Muscle layer of duodenum (tissue), 2 donors: Measurements from ENCODE around the gene PCSK4.
"Not testable (repeated sequence)": the region's sequence is repeated elsewhere in the genome, so short reads cannot be mapped to it uniquely, and the experiment has no call there.

Experiments
- H3K27ac ChIP-seq: one replicate; pipeline ENCODE4 v1.7.0; 2013; ENCODE audit warnings: mild to moderate bottlenecking, low read length
- H3K27me3 ChIP-seq: one replicate; pipeline ENCODE4 v1.7.0; 2013; ENCODE audit warnings: low read depth, mild to moderate bottlenecking, control low read depth, low read length
- H3K36me3 ChIP-seq, 2 donors: one replicate each; pipeline ENCODE4 v1.7.0; 2013; ENCODE audit warnings: low read length in 2 of 2, control low read depth in 1 of 2, mild to moderate bottlenecking in 1 of 2; ENCODE audit not compliant: insufficient read depth in 2 of 2, control insufficient read depth in 1 of 2
- H3K4me1 ChIP-seq, 2 donors: one replicate each; pipeline ENCODE4 v1.7.0; 2013; ENCODE audit warnings: low read length in 2 of 2, mild to moderate bottlenecking in 2 of 2, control low read depth in 1 of 2, moderate library complexity in 1 of 2; ENCODE audit not compliant: insufficient read depth in 2 of 2, control insufficient read depth in 1 of 2
- H3K4me3 ChIP-seq, 2 donors: one replicate each; pipeline ENCODE4 v1.7.0; 2013; ENCODE audit warnings: low read length in 2 of 2, low read depth in 1 of 2, mild to moderate bottlenecking in 1 of 2
- H3K9me3 ChIP-seq, 2 donors: one replicate each; pipeline ENCODE4 v1.7.0; 2013; ENCODE audit warnings: low read length in 2 of 2, control low read depth in 1 of 2, mild to moderate bottlenecking in 1 of 2; ENCODE audit not compliant: control insufficient read depth in 1 of 2
- donor health status: healthy.

PCSK4 gene

GRCh38 chr19:1520203-1520780, 30.1 kb upstream of the PCSK4 start:
- Histone ChIP-seq H3K4me3 (no peak overlapping the region), H3K4me1 (peaks cover 0 to 3% of the 10 kb centered on the region in 2 donors), H3K27ac (no peak overlapping the region), H3K36me3 (no peaks in the 10 kb centered on the region), H3K27me3 (peaks cover 16% of the 10 kb centered on the region), H3K9me3 (no peaks in the 10 kb centered on the region)

DNA sequence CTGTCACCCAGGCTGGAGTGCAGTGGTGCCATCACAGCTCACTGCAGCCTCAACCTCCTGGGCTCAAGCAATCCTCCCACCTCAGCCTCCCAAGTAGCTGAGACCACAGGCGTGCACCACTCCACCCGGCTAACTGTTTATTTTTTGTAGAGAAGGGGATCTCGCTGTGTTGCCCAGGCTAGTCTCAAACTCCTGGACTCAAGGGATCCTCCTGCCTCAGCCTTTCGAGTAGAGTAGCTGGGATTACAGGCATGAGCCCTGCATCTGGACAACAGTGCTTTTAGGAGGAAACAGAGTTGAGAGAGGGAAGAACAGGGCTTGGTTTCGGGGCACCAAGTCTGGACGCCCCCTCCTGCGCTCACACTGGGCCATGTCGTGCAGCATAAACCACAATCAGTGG, 29.7 kb upstream of the PCSK4 start:
- not testable (repeated sequence) for H3K36me3 ChIP-seq, H3K4me3 ChIP-seq, H3K4me1 ChIP-seq, H3K9me3 ChIP-seq, H3K27ac ChIP-seq
- peaks cover 11% of the 10 kb centered on the region for H3K27me3 ChIP-seq

- Histone ChIP-seq H3K4me1 (peaks cover 0 to 2% of the 10 kb centered on the region in 2 donors), H3K4me3 (no peak overlapping the region), H3K9me3 (no peaks in the 10 kb centered on the region), H3K36me3 (no peaks in the 10 kb centered on the region), H3K27ac (no peak overlapping the region), H3K27me3 (peaks cover 5% of the 10 kb centered on the region)
Observed at GRCh38 chr19:1518471-1518870, 28.3 kb upstream of the PCSK4 start.

DNA sequence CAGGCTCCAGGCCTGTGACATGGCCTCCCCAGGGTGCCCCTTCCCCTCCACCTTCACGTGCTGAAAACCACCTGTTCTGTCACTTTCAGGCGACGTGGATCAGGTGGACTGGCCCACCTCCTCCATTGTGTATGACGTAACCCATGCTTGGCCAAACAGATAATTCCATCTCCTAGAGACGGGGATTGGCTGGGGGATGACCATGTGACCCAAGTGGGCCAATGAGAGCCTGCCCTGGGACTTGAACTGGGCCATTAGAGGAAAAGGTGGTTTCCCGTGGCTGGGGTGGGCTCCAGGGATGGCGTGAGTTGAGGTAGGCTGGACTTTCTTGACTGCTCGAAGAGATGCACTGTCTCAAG, 26.2 kb upstream of the PCSK4 start:
- Histone ChIP-seq H3K27me3 (peaks cover 3% of the 10 kb centered on the region), H3K4me1 (peaks cover 0 to 7% of the 10 kb centered on the region in 2 donors), H3K36me3 (no peaks in the 10 kb centered on the region), H3K9me3 (no peaks in the 10 kb centered on the region), H3K4me3 (no peak overlapping the region), H3K27ac (no peak overlapping the region)

DNA sequence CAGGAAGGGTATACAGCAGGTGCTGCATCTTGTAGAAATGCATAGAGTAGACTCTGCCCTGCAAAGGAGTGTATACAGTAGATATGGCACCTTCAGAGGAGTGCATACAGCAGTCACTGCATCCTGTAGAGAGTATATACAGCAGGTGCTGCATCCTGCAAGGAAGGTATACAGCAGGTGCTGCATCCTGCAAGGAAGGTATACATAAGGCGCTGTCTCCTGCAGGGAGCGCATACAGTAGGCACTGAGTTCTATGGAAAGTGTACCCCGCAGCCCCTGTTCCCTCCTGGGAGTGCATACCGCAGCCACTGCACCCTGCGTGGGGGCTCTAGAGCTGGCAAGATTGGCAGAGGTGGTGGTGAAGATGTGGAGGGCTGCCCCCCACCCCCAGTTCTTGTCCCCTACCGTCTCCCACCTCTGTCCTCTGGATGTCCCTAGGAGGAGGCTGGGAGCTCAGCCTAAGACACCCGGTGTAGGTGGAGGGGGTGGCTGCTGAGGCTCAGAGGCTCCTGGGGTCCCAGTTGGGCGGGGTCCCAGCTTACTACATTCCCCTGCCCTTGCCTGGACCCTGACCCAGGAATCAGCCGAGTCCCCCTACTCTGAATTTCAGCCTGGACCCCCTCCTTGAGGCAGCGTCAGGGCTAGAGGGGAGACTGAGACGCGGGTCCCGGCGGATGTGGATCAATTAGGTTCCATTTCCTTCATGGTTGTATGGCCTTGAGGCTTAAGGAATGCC, 25.0 kb upstream of the PCSK4 start:
- H3K4me1 ChIP-seq: peaks cover 0 to 7% of the 10 kb centered on the region in 2 donors
- peaks cover 3% of the 10 kb centered on the region for H3K27me3 ChIP-seq
- no peaks in the 10 kb centered on the region for H3K36me3 ChIP-seq
- no peak overlapping the region for H3K4me3 ChIP-seq
- H3K27ac ChIP-seq: no peak overlapping the region
- no peaks in the 10 kb centered on the region for H3K9me3 ChIP-seq

- Histone ChIP-seq H3K27me3 (peaks cover 3% of the 10 kb centered on the region), H3K9me3 (no peaks in the 10 kb centered on the region), H3K36me3 (no peaks in the 10 kb centered on the region), H3K27ac (no peak overlapping the region), H3K4me3 (no peak overlapping the region), H3K4me1 (peaks cover 0 to 7% of the 10 kb centered on the region in 2 donors)
Observed at GRCh38 chr19:1514295-1514661, 24.1 kb upstream of the PCSK4 start.

- Histone ChIP-seq H3K9me3 (no peaks in the 10 kb centered on the region), H3K4me3 (peak overlapping the region in 1 of 2 donors; percentile 61), H3K27me3 (peaks cover 3% of the 10 kb centered on the region), H3K4me1 (peaks cover 0 to 7% of the 10 kb centered on the region in 2 donors), H3K27ac (no peak overlapping the region), H3K36me3 (no peaks in the 10 kb centered on the region)
Observed at GRCh38 chr19:1513499-1514294, 23.5 kb upstream of the PCSK4 start.

DNA sequence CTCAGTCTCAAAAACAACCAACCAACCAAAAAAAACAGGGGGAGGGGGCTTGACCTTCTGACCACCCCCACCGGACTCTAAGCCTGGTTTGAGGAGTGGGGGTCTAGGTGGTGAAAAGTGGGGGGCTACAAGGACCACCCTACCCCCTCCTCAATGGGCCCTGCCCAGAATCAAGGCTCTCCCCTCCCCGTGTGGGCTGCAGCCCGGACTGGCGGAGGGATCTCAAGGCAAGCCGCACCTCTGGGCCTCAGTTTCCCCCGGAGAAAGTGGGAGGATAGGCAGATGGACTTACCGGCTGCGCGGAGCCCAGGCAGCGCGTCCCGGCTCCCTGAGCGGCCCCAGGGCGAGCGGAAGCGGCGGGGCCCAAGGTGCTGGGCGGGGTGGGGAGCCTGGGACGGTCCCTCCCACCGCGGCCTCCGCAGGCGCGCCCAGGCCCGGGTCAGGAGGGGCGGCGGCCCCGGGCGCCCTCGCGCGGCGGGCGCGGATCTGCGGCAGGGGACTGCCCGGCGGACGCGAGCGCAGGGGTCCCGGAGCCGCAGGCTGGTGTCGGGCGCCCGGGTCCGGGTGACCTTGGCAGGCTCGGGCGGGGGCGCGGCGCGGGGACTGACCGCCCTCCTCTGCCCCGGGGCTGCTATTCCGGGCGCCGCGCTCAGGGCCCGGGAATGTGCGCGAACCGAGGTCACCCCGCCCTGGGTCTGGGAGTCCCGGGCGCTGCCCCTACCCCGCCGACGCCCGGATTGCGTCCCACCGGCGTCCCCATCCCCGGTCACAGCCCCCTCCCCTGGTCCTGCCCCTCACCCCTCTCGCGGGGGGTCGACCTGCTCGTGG, 22.7 kb upstream of the PCSK4 start, which contains the start of gene ADAMTSL5:
Gene ADAMTSL5, minus strand, starts transcription at position 349 of the 828 bp plus-strand sequence. CDS start 2,076 bp downstream, outside the sequence.
- H3K4me1 ChIP-seq: peaks cover 0 to 10% of the 10 kb centered on the region in 2 donors
- H3K9me3 ChIP-seq: peaks cover 0 to 4% of the 10 kb centered on the region in 2 donors
- peaks cover 3% of the 10 kb centered on the region for H3K27me3 ChIP-seq
- H3K27ac ChIP-seq: no peak within 1 kb of the TSS
- H3K4me3 ChIP-seq: peak within 1 kb of the TSS; percentile 44 to 61
- no peaks in the 10 kb centered on the region for H3K36me3 ChIP-seq

DNA sequence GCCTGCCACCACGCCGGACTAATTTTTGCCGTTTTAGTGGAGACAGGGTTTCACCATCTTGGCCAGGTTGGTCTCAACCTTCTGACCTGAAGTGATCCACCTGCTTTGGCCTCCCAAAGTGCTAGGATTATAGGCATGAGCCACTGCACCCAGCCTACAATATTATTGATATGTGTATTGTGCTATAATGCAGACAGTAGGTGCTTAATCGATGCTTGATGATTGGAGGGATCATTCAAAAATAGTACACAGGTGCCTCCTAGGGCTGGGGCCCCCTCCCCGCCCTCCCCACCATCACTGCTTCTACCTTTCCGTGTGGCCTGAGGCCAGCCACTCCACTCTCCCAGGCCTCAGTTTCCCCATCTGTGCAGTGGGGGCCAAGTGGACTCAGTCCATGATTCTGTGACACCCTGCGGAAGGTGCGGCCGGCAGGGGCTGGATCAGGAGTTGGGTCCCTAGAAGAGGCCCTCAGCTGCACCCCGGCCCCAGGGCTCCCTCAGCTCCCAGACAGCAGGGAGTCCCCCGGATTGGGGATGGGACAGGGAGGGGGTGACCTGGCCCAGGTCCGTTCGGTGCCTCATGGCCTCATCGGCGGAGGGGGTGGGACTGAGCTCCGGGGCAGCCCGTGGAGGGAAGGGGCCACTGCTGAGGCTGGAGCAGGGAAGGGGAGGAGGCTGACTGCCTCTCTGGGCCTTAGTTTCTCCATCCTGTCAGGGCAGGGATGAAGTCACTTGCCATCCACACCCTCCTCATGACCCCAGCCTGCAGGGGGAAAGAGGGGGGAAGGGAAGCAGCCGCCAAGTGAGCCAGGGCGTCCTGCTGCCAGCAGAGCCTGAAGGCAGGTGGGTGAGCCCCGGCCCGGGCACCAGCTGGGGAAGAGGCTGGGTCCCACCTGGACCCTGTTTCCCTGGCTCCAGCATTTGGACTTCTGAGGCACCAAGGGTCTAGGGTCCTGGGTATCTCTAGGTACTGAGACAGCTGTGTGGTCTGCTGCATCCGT, 21.5 kb upstream of the PCSK4 start:
- peaks cover 0 to 15% of the 10 kb centered on the region in 2 donors for H3K4me1 ChIP-seq
- peaks cover 3% of the 10 kb centered on the region for H3K27me3 ChIP-seq
- no peaks in the 10 kb centered on the region for H3K36me3 ChIP-seq
- no peak overlapping the region for H3K4me3 ChIP-seq
- H3K27ac ChIP-seq: no peak overlapping the region
- peaks cover 0 to 4% of the 10 kb centered on the region in 2 donors for H3K9me3 ChIP-seq

DNA sequence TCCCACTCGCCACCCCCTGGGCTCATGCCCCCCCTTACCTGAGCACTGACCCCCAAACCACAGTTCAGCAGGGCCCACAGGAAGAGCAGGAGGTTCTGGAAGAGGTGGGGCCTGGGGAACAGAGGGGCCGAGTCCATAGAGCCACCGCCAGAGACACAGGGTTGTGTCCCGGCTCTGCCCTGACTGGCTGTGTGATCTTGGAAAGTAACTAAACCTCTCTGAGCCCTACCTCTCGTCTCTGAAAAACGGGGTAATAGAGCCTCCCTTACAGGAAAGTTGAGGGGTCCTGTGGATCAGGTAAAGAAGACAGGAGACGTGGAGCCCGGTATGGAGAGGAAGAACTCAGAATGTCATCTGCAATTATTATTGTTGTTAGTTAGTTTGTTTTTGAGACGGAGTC, 20.7 kb upstream of the PCSK4 start:
- H3K4me1 ChIP-seq: peaks cover 0 to 15% of the 10 kb centered on the region in 2 donors
- peaks cover 0 to 4% of the 10 kb centered on the region in 2 donors for H3K9me3 ChIP-seq
- H3K27me3 ChIP-seq: peaks cover 3% of the 10 kb centered on the region
- no peak overlapping the region for H3K4me3 ChIP-seq
- no peak overlapping the region for H3K27ac ChIP-seq
- no peaks in the 10 kb centered on the region for H3K36me3 ChIP-seq
